Measurements from ENCODE around the gene SPIRE2. TPM values are rescaled to one million over a fixed set of nuclear protein-coding genes. Genes with fewer than 3 reads are reported as not detected.
A peak's percentile ranks its signal among the peaks of the same experiment; 100 is the strongest.

The SPIRE2 gene
- total and polyA plus RNA-seq, 2 of the 13 experiments (the other 11 are each of a cell fraction or from before 2014, with no cell fraction given) = 13.3 to 37.5 TPM

GRCh38 chr16:89873109-89873971 lies 45.1 kb downstream of the SPIRE2 start, which contains the start of gene TCF25 (continued):
- TF ChIP-seq AKAP8 (CRISPR knock-in tag; IDR thresholded peaks at IDR 0.05) = peak; percentile 20; the same call in 1 of the 2 replicates
- TF ChIP-seq ZNF780A (CRISPR knock-in tag; IDR thresholded peaks at IDR 0.05) = no peak
- 0 out of 2 replicates have a peak, but pooled peaks have one; percentile 79 for TF ChIP-seq CC2D1A (CRISPR knock-in tag; IDR thresholded peaks at IDR 0.05)
- TF ChIP-seq ZNF775 (CRISPR knock-in tag; IDR thresholded peaks at IDR 0.05; ENCODE audit: borderline replicate concordance) = peak; percentile 15; the same call in 1 of the 2 replicates
- no peak for TF ChIP-seq GLMP (CRISPR knock-in tag; IDR thresholded peaks at IDR 0.05; ENCODE audit: borderline replicate concordance)
- no peak for TF ChIP-seq CHD4 (IDR thresholded peaks at IDR 0.05; ENCODE audit: borderline replicate concordance, low read length)
- TF ChIP-seq NR2F6 (IDR thresholded peaks at IDR 0.05) = no peak
- TF ChIP-seq NR2F6 (CRISPR knock-in tag; IDR thresholded peaks at IDR 0.05) = no peak
- TF ChIP-seq ZKSCAN8 (CRISPR knock-in tag; IDR thresholded peaks at IDR 0.05; ENCODE audit: borderline replicate concordance) = peak; percentile 47; the same call in 1 of the 2 replicates
- TF ChIP-seq KDM4B (CRISPR knock-in tag; IDR thresholded peaks at IDR 0.05) = no peak
- TF ChIP-seq HNF4A (CRISPR knock-in tag; IDR thresholded peaks at IDR 0.05) = no peak
- TF ChIP-seq ATRX (CRISPR knock-in tag; IDR thresholded peaks at IDR 0.05; ENCODE audit: borderline replicate concordance) = no peak
- TF ChIP-seq ASH2L (IDR thresholded peaks at IDR 0.05; ENCODE audit: insufficient read length, low read depth, low read length) = peak; percentile 76
- TF ChIP-seq AHDC1 (CRISPR knock-in tag; IDR thresholded peaks at IDR 0.05; ENCODE audit: borderline replicate concordance) = peak; percentile 46; the same call in 1 of the 2 replicates
- no peak for TF ChIP-seq ELF4 (CRISPR knock-in tag; IDR thresholded peaks at IDR 0.05; ENCODE audit: borderline replicate concordance)
- TF ChIP-seq ELF1 (CRISPR knock-in tag; IDR thresholded peaks at IDR 0.05) = peak; percentile 69
- peak; percentile 43; the same call in 1 of the 2 replicates for TF ChIP-seq ZNF543 (CRISPR knock-in tag; IDR thresholded peaks at IDR 0.05)
- TF ChIP-seq ZFP90 (CRISPR knock-in tag; IDR thresholded peaks at IDR 0.05; ENCODE audit: borderline replicate concordance) = peak; percentile 65; the same call in 1 of the 2 replicates
- no peak for TF ChIP-seq GPBP1L1 (CRISPR knock-in tag; IDR thresholded peaks at IDR 0.05)
- no peak for TF ChIP-seq JARID2 (CRISPR knock-in tag; IDR thresholded peaks at IDR 0.05; ENCODE audit: insufficient replicate concordance)
- no peak for TF ChIP-seq GATAD2A (CRISPR knock-in tag; IDR thresholded peaks at IDR 0.05)

Measured in HepG2 (cell line).